ENCODE data around the gene LAD1. TPM values are rescaled to one million over a fixed set of nuclear protein-coding genes. Genes with fewer than 3 reads are reported as not detected.

Gene LAD1, protein sequence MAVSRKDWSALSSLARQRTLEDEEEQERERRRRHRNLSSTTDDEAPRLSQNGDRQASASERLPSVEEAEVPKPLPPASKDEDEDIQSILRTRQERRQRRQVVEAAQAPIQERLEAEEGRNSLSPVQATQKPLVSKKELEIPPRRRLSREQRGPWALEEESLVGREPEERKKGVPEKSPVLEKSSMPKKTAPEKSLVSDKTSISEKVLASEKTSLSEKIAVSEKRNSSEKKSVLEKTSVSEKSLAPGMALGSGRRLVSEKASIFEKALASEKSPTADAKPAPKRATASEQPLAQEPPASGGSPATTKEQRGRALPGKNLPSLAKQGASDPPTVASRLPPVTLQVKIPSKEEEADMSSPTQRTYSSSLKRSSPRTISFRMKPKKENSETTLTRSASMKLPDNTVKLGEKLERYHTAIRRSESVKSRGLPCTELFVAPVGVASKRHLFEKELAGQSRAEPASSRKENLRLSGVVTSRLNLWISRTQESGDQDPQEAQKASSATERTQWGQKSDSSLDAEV
- 0.16 TPM in 1 of 2 replicates, not detected in the other for polyA plus RNA-seq (2014; cell fraction: cytosol; rRNA removed)
- not detected in 2 replicates for polyA plus RNA-seq (2014; cell fraction: nucleus; rRNA removed)

DNA sequence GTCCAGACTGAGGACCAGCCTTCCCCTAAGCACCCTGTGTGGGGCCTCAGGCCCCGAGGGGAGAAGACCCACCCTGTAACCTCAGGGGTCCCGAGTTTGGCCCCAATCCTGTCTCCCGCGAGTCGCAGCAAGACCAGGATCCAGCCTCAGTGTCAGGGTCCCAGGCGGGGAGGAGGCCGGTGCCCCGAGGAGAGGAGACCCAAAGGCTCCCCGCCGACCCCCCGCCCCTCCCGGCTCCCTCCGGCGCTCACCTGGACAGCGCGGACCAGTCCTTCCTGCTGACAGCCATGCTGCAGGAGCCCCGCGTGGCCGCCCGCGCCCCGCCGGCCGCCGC, at the start of gene LAD1:
LAD1 (minus strand) TSS at position 307 of the 334 bp plus-strand sequence; CDS start at position 289, 18 bp downstream.
- DNase-seq (ENCODE audit: low spot score), result no peak

DNA sequence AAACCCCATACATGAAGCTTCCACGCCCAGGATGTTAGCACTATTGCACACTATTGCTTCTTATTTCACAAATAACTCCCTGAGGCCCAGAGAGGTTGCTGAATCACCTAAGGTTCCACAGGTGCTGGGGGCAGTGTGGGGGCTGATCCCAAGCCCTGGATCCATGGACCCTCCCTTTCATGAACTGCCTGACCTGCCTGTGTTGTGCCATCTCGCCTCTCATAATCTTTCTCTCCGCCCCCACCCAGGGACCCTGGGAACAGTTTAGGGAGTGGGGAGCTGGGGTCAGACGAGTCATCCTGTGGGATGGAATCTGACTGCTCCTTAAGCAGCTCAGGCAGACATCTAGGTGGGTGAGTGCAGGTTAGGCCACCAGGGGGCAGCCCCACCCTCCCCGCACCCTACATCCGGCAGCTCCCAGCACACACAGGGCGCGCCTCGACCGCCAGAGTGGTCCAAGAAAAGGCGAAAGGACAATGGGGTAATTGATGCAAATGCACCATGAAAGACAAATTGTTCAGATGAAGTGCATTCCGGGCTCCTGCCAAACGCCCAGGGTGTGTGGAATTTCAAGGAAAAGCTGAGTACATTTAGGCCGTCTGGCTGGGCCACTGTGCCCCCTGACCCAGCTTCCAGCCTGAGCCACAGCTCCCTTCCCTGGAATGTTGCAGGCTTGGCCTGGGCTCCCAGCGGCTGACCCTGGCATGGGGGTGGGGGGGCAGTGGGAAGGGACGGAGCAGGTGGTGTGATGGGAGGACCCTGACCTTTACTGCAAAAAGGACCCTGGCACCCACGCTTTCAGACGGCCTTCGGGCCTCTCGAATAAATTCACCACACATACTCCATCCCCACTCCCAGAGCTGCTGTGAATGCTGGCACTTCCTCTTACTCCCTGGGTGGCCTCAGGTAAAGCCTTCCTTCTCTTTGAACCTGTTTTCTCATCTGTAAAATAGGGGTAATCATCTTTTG, 49.1 kb upstream of the LAD1 start:
- DNase-seq (ENCODE audit: low spot score), result peak; percentile 64

DNA sequence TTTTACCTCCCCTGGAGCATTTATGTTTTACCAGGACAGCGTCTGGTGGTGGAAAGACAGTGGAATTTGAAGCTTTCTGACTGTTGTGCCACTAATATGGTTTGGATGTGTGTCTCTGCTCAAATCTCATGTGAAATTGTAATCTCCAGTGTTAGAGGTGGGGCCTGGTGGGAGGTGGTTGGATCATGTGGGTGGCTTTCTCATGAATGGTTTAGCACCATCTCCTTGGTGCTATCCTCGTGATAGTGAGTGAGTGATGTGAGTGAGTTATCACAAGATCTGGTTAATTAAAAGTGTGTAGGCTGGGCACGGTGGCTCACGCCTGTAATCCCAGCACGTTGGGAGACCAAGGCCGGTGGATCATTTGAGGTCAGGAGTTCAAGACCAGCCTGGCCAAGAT, 46.2 kb upstream of the LAD1 start:
- no peak for DNase-seq (ENCODE audit: low spot score)

DNA sequence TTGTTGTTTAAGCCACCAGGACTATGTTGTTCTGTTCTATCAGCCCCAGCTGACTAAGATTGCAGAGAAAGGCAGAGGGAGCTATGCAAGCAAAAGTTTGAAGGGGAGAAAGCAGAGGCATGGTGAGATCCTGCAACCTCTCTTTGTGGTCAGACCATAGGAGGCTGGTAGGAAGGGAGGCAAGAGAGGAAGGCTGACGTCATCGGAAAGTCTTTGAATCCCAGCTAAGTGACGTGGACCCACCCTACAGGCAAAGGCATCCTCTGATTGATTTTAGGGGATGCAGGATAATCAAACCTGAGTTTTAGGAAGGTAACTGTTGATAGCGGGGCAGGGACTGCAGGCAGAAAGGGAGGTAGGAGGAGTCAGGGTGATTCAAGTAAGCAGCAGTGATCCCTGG, 45.7 kb upstream of the LAD1 start:
- no peak for DNase-seq (ENCODE audit: low spot score)

DNA sequence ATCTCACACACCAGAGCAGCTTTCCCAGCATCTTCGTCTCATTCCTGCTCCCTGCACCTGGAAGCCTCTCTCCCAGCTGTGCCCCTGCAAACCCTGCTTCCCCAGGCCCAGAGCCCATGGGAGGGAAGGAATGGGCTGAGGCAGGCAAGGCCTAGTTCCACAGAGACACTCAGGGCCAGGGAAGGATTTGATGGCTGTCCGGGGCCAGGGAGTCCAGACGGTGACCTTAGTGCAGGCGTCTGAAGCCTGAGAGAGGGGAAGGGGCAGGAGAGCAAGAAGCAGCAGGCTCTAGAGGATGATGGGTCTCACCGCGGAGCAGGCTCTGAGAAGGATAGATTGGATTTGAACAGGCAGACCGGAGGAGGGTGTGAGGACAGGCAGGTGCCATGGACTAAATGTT, 44.6 kb upstream of the LAD1 start:
- no peak for DNase-seq (ENCODE audit: low spot score)

DNA sequence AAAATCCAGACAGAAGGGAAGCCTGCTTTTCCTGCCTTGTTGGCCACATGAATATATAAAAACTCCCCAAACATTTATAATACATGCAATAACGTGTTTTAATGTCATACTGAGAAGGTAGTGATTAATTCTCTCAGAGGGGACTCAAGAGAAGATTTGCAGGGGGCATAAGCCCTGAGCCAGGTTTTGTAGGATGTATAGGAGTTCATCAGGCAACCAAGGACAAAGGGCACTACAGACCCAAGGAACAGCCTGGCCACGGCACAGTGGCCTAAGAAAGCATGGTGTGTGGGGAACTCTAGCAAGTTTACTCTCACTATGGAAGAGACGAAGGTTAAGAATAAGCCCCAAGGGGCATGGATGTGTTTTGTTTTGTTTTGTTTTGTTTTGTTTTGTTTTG, 37.8 kb upstream of the LAD1 start:
- no peak for DNase-seq (ENCODE audit: low spot score)

DNA sequence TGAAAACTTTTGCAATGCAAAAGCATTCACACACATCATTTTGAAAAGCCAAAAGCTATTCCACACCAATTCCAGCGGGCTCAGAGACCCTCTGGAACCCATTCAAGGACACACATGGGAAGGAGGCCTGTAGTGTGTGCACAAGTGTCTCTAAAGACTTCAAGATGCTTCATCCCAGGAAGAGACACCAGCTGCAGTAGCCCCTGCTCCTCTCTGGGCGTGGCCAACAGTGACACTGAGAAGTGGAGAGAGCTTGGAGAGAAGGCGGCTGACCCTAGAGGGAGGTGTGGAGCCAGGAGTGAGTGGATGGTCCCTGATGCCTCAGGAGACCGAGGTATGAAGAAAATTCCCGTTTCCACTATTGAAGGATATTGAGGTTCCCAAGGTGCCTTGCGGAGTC, 37.3 kb upstream of the LAD1 start:
- peak; percentile 27 for DNase-seq (ENCODE audit: low spot score)

DNA sequence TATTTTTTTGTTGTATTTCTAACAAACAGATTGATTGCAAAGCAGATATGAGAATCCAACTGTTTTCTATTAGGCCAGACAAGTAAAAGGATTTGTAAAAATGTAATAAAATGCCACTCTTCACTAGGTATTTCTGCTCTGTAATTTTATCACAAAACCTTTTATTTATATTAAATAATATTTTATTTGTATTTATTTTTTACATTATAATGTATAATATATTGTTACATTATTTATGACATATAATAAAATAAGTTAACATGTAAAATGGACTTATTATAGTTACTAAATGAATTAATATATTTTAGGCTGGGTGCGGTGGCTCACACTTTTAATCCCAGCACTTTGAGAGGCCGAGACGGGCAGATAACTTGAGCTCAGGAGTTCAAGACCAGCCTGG, 35.1 kb upstream of the LAD1 start:
- no peak for DNase-seq (ENCODE audit: low spot score)

DNA sequence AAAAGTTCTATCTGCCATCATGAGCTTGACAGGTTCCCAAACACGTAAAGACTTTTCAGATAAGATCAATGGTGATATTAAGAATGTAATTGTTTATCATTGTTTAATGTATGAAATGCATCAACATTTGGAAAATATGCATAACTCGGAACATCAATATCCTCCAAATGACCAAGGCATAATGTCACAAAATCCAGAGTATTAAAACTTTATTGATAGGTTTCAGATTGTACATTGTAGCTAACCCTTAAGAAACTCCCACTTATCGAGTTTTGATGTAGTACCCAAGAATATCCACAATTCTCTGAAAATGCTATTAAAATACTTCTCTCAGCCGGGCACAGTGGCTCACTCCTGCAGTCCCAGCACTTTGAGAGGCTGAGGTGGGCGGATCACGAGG, 34.5 kb upstream of the LAD1 start:
- DNase-seq (ENCODE audit: low spot score), result no peak

DNA sequence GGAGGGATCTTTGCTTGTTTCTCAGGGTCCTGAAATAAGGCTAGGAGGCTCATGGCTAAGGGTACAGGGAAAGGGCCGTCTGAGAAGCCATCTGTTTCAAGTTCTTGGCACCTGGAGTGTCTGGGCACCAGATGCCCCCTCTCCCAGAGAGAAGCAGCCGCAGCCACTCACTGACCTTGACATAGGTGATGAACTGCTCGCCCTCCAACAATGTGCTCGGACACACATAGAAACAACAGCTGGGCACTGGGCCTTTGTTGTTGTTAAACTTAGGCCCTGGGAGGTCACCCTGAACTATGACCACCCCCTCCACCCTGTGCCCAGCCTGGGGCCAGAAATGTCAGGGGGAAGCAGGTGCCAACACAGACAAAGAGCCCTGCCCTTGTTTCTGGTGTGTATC, 31.7 kb upstream of the LAD1 start:
- no peak for DNase-seq (ENCODE audit: low spot score)

DNA sequence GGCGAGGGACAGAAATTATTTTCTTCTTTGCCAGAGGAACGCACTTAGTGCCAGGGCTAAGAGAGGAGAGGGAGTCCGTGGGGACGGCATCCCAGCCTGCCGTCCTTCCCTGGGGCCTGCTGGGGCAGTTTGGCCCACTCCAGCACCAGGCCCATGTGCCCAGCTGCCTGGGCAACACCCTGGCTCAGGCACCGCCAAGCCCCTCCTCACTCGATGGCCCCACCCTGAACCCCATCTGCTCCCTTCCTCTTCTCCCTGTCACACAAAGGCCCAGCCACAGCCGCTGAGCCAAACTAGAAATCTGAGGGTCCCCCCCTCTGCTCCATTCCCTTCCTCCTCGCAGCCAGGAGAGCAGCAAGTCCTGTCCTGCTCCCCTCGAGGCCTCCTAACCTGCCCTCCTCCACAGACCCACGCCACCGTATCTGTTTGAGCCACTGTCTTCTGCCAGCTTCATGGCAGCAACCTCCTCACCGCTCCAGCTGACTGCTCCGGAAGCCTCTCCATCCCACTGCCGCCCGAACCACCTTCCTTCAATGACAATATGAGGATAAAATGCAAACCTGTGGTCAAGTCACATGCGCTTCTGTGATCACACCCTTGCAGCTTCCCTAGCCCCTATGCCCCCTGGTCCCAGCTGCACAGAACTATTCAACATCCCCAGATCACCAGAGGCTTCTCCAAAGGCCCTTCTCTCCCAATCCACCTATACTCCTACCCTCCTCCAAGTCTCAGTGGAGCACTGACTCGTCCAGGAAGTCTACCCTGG, 30.8 kb upstream of the LAD1 start:
- no peak for DNase-seq (ENCODE audit: low spot score)

DNA sequence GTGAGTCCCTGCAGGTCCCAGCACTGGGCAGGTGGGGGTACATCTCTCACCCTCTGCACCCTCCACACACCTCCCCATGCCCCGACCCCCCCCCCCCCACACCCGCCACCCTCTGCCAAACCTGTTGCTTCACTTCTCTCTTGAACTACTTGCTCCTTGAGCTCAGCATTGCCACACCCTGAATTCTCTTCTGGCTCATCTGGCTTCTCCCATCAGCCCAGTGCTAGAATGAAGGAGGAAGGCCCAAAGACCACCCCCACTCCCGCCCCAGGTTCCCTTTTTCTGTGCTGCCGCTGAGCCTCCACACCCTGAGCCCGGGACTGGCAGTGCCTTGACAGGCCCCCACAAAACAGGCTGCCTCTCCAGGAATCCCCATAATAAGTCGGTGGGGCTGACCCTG, 28.8 kb upstream of the LAD1 start:
- DNase-seq (ENCODE audit: low spot score), result no peak

DNA sequence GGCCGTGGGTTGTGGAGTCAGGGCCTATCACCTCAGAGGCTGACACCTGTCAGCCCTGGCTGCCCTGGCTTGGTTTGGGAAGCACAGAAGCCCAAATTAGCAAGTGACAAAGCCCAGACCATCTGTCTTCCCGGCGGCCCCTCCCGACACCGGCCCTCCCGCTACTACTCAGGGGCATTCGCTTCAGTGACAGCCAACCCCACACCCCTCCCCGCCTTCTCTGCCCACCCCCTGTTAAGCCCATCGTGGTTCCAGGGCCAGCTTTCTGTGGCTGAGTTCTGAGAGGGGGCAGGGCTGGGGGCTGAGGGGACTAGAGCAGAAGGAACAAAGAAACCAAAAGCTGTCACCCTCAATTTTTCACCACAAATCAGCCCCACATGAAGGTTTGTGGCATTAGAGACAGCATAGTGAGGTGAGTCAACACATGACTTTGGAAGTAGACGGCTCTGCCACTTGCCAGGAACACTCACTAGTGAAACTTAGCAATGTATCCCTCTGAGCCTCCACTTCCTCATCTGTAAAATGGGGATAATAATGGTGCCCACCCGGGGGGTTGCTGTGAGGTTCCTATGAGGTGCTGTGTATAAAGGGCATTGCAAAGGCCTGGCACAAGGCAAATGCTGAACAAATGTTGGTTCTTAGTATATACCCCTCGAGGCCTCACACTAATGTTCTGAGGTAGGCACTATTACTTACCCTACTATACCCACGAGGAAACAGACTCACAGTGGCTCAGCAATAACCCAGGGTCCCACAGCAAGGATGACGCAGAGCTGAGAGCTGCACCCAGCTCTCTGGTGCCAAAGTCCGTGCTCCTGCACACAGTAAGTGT, 27.6 kb upstream of the LAD1 start:
- DNase-seq (ENCODE audit: low spot score), result peak; percentile 63

DNA sequence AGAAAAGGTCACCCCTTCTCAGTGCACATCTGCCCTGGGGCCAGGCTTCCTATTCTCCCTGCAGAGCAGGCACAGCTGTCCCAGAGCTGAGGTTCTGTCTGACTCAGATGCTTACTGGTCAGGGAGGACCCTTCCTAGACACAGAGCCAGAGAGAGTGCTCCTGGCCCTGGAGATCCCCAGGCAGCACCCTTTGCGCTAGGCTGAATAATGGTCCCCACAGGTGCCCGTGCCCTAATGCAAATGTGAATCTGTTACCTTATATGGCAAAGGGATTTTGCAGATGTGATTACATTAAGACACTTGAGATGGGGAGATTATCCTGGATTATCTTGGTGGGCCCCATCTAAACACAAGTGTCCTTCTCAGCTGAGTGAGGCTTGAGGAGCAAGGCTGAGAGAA, 25.0 kb upstream of the LAD1 start:
- DNase-seq (ENCODE audit: low spot score), result peak; percentile 34

DNA sequence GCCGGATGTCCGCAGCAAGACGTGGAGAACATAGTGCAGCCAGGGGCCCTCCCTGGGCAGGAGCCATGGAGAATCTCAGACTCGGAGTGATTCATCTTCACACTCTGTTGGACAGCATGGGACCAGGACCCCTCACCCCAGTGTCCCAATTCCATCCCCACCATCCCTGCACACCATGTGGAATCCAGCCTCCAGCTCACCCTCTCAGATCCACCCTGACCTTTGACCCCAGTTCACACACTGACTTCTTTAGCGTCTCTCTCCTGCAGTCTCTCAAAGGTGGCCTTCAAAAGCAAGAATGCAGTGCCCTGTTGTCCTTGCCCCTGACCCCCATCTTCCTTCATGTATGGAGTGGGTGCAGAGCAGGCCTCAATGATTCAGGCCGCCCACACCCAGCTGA, 24.5 kb upstream of the LAD1 start:
- no peak for DNase-seq (ENCODE audit: low spot score)

DNA sequence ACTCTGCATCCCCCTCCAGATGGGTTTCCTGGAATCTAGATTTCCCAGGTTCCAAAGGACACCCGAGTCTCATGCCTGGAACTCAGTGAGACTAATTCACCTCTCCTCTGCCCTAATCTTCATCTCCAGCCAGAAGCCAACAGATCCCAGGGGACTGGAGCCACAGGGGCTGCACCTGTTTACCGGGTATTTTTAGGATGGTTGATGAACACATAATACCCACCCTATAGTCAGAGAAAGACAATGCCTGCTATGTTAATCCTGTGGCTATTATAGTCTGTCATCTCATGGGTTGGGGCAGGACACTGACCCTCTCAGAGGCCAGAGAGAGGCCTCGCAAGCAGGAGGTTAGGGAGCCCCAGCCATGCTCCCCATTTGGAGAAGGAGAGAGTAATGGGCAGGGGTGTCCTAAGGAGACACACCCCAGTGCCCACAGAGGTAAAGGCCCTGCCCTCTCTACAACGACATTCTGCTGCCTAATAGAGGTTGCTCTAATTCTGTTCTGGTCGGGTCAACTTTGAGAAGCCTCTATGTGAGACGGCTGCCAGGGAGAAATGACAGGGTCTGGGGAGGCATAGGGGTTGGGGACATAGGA, 23.4 kb upstream of the LAD1 start:
- DNase-seq (ENCODE audit: low spot score), result no peak

DNA sequence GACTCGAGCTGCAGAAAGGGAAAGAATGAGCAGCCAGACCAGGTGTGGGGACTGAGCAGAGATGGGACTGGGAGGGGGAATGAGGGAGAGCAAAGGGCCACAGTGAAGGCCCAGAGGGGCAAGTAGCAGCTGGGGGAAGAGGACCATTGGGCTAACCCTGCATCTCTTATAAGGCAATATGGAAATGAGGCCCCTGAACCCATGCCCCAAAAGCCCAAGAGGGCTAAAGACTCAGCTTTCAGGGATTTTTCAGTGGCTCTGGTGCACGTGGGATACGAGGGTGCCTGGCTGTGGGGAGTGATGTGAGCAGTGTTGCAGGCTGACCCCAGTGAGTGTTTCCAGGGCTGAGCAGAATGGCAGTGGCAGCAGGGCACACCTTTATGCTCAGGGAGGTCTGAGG, 22.9 kb upstream of the LAD1 start:
- no peak for DNase-seq (ENCODE audit: low spot score)

DNA sequence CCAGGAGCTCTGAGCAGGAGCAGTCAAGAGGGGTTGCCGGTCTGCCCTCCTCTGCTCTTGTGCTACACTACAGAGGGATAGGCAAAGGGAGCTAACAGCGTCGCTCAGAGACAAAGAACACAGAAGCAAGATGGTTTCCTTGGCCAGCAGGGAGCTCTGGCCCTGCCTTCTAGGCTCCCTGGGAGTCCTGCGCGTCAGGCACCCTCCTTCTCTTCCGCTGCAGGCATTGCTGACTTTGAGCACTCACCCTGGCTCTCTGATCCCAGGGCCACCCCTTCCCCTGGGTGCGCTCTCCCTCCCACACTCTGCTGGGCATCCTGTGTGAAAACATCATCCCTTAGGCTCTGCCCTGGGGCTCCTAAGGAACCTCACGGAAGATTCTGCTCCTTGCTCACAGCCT, 21.9 kb upstream of the LAD1 start:
- no peak for DNase-seq (ENCODE audit: low spot score)

DNA sequence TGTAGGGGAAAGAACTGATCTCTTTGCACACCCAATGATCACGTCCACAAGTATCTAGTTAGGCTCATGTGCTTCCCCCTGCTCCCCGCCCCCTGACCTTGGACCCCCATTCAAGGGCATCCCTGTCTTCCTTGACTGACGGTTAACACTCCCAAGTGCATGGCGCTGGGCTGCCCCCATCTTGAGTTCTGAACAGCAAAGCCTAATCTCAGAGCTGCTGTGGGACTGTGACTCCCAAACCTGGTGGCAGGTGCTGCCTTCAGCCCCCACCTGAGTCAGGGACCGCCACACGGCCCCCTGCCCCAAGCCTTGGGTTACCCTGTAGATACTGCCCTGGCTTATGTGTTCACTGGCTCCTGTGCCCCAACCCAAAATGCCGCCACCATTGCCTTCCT, 21.5 kb upstream of the LAD1 start:
- no peak for DNase-seq (ENCODE audit: low spot score)

Data from SK-N-DZ (cell line).